ENCODE data around the gene SPATA32.

The SPATA32 gene

GRCh38 chr17:45265821-45266220, 3.9 kb upstream of the SPATA32 start:
- Histone ChIP-seq H2AFZ (ENCODE audit: low read length) (no peak overlapping the region), H2BK15ac (ENCODE audit: low read length) (no peak overlapping the region), H2AK5ac (ENCODE audit: low read depth, low read length) (no peak overlapping the region), H3K27ac (replicated peaks; ENCODE audit: low read length) (no peak overlapping the region), H3K23ac (ENCODE audit: low read depth, low read length, poor library complexity) (no peak overlapping the region), H3K4me1 (ENCODE audit: control insufficient read depth in 2 of 2, insufficient read depth in 1 of 2, low read depth in 1 of 2, low read length in 2 of 2) (peaks cover 0 to 12% of the 10 kb centered on the region in 2 donors), H3K4ac (ENCODE audit: low read length) (no peak overlapping the region), H3K9ac (ENCODE audit: low read depth, low read length, poor library complexity) (no peak overlapping the region), H2BK12ac (ENCODE audit: low read length) (no peak overlapping the region), H3K27me3 (ENCODE audit: control insufficient read depth in 3 of 3, insufficient read depth in 3 of 3, low read depth in 1 of 3, low read length in 3 of 3) (peaks cover 0 to 2% (median 0%) of the 10 kb centered on the region in 3 experiments), H3K4me2 (ENCODE audit: insufficient read depth, low read length, poor library complexity, severe bottlenecking) (no peak overlapping the region), H3K18ac (ENCODE audit: low read length) (no peak overlapping the region), H3K9me3 (replicated peaks in 1 of 2; ENCODE audit: control insufficient read depth in 2 of 2, insufficient read depth in 1 of 2, low read depth in 1 of 2, low read length in 2 of 2) (no peaks in the 10 kb centered on the region), H4K91ac (ENCODE audit: low read depth, low read length, poor library complexity) (no peak overlapping the region), H3K79me1 (ENCODE audit: low read depth, low read length) (peaks cover 4% of the 10 kb centered on the region), H2BK5ac (ENCODE audit: low read length) (no peak overlapping the region), H3K36me3 (replicated peaks in 1 of 2; ENCODE audit: control insufficient read depth in 2 of 2, insufficient read depth in 2 of 2, low read length in 2 of 2) (peaks cover 50 to 84% of the 10 kb centered on the region in 2 donors), H2BK120ac (ENCODE audit: low read depth, low read length) (no peak overlapping the region), H3K14ac (ENCODE audit: low read length) (no peak overlapping the region), H3K4me3 (ENCODE audit: low read length in 2 of 2) (no peak overlapping the region), H4K8ac (ENCODE audit: low read depth, low read length) (no peak overlapping the region)
- no peak for DNase-seq (ENCODE audit: low spot score)
- WGBS, 2 donors (ENCODE audit: extremely low coverage in 2 of 2, insufficient read length in 2 of 2, insufficient replicate concordance in 1 of 2), result no CpG with 5 or more reads among the region's 1 CpG

GRCh38 chr17:45264988-45265387, 3.1 kb upstream of the SPATA32 start:
- no peak overlapping the region for H3K14ac ChIP-seq (ENCODE audit: low read length)

GRCh38 chr17:45264430-45264829, 2.5 kb upstream of the SPATA32 start:
- no peak overlapping the region for H4K8ac ChIP-seq (ENCODE audit: low read depth, low read length)
- no peak overlapping the region for H4K91ac ChIP-seq (ENCODE audit: low read depth, low read length, poor library complexity)
- no peak overlapping the region for H3K18ac ChIP-seq (ENCODE audit: low read length)
- peak overlapping the region; percentile 40 for H3K23ac ChIP-seq (ENCODE audit: low read depth, low read length, poor library complexity)
- peak overlapping the region; percentile 50 for H2BK12ac ChIP-seq (ENCODE audit: low read length)
- H2BK5ac ChIP-seq (ENCODE audit: low read length), result no peak overlapping the region
- no peak overlapping the region for H2AK5ac ChIP-seq (ENCODE audit: low read depth, low read length)
- H3K27me3 ChIP-seq (ENCODE audit: control insufficient read depth in 3 of 3, insufficient read depth in 3 of 3, low read depth in 1 of 3, low read length in 3 of 3), result peaks cover 0 to 2% (median 0%) of the 10 kb centered on the region in 3 experiments
- no peak overlapping the region for H3K4me2 ChIP-seq (ENCODE audit: insufficient read depth, low read length, poor library complexity, severe bottlenecking)
- H3K14ac ChIP-seq (ENCODE audit: low read length), result no peak overlapping the region
- no peak overlapping the region for H3K4ac ChIP-seq (ENCODE audit: low read length)
- H3K79me1 ChIP-seq (ENCODE audit: low read depth, low read length), result peaks cover 4% of the 10 kb centered on the region
- DNase-seq (ENCODE audit: low spot score), result no peak
- peaks cover 0 to 12% of the 10 kb centered on the region in 2 donors for H3K4me1 ChIP-seq (ENCODE audit: control insufficient read depth in 2 of 2, insufficient read depth in 1 of 2, low read depth in 1 of 2, low read length in 2 of 2)
- peaks cover 40 to 70% of the 10 kb centered on the region in 2 donors for H3K36me3 ChIP-seq (replicated peaks in 1 of 2; ENCODE audit: control insufficient read depth in 2 of 2, insufficient read depth in 2 of 2, low read length in 2 of 2)
- no peak overlapping the region for H2BK120ac ChIP-seq (ENCODE audit: low read depth, low read length)
- H3K9me3 ChIP-seq (replicated peaks in 1 of 2; ENCODE audit: control insufficient read depth in 2 of 2, insufficient read depth in 1 of 2, low read depth in 1 of 2, low read length in 2 of 2), result no peaks in the 10 kb centered on the region
- no peak overlapping the region for H2BK15ac ChIP-seq (ENCODE audit: low read length)
- no peak overlapping the region for H2AFZ ChIP-seq (ENCODE audit: low read length)
- no CpG with 5 or more reads among the region's 14 CpGs for WGBS, 2 donors (ENCODE audit: extremely low coverage in 2 of 2, insufficient read length in 2 of 2, insufficient replicate concordance in 1 of 2)
- no peak overlapping the region for H3K9ac ChIP-seq (ENCODE audit: low read depth, low read length, poor library complexity)
- H3K4me3 ChIP-seq (ENCODE audit: low read length in 2 of 2), result peak overlapping the region in 1 of 2 donors; percentile 28
- no peak overlapping the region for H3K27ac ChIP-seq (replicated peaks; ENCODE audit: low read length)

More at GRCh38 chr17:45264988-45265387, 3.1 kb upstream of the SPATA32 start:
- no CpG with 5 or more reads among the region's 8 CpGs for WGBS, 2 donors (ENCODE audit: extremely low coverage in 2 of 2, insufficient read length in 2 of 2, insufficient replicate concordance in 1 of 2)
- H2BK12ac ChIP-seq (ENCODE audit: low read length), result no peak overlapping the region
- no peak overlapping the region for H2BK5ac ChIP-seq (ENCODE audit: low read length)
- H3K27me3 ChIP-seq (ENCODE audit: control insufficient read depth in 3 of 3, insufficient read depth in 3 of 3, low read depth in 1 of 3, low read length in 3 of 3), result peaks cover 0 to 2% (median 0%) of the 10 kb centered on the region in 3 experiments
- no peak overlapping the region for H3K27ac ChIP-seq (replicated peaks; ENCODE audit: low read length)
- H2BK120ac ChIP-seq (ENCODE audit: low read depth, low read length), result no peak overlapping the region
- no peak overlapping the region for H3K4me2 ChIP-seq (ENCODE audit: insufficient read depth, low read length, poor library complexity, severe bottlenecking)
- H3K18ac ChIP-seq (ENCODE audit: low read length), result no peak overlapping the region
- no peak overlapping the region for H3K4ac ChIP-seq (ENCODE audit: low read length)
- H2AK5ac ChIP-seq (ENCODE audit: low read depth, low read length), result no peak overlapping the region
- peaks cover 4% of the 10 kb centered on the region for H3K79me1 ChIP-seq (ENCODE audit: low read depth, low read length)
- no peak overlapping the region for H4K91ac ChIP-seq (ENCODE audit: low read depth, low read length, poor library complexity)
- H3K9ac ChIP-seq (ENCODE audit: low read depth, low read length, poor library complexity), result no peak overlapping the region
- no peak for DNase-seq (ENCODE audit: low spot score)
- H3K4me1 ChIP-seq (ENCODE audit: control insufficient read depth in 2 of 2, insufficient read depth in 1 of 2, low read depth in 1 of 2, low read length in 2 of 2), result peaks cover 0 to 12% of the 10 kb centered on the region in 2 donors
- no peak overlapping the region for H4K8ac ChIP-seq (ENCODE audit: low read depth, low read length)
- no peak overlapping the region for H2AFZ ChIP-seq (ENCODE audit: low read length)
- H3K4me3 ChIP-seq (ENCODE audit: low read length in 2 of 2), result no peak overlapping the region
- no peak overlapping the region for H3K23ac ChIP-seq (ENCODE audit: low read depth, low read length, poor library complexity)
- H3K9me3 ChIP-seq (replicated peaks in 1 of 2; ENCODE audit: control insufficient read depth in 2 of 2, insufficient read depth in 1 of 2, low read depth in 1 of 2, low read length in 2 of 2), result no peaks in the 10 kb centered on the region
- H2BK15ac ChIP-seq (ENCODE audit: low read length), result no peak overlapping the region
- peaks cover 45 to 76% of the 10 kb centered on the region in 2 donors for H3K36me3 ChIP-seq (replicated peaks in 1 of 2; ENCODE audit: control insufficient read depth in 2 of 2, insufficient read depth in 2 of 2, low read length in 2 of 2)

- no peak for DNase-seq (ENCODE audit: low spot score)
- Histone ChIP-seq H2BK120ac (ENCODE audit: low read depth, low read length) (no peak overlapping the region), H3K4me1 (ENCODE audit: control insufficient read depth in 2 of 2, insufficient read depth in 1 of 2, low read depth in 1 of 2, low read length in 2 of 2) (peaks cover 0 to 10% of the 10 kb centered on the region in 2 donors), H3K4ac (ENCODE audit: low read length) (no peak overlapping the region), H3K27ac (replicated peaks; ENCODE audit: low read length) (no peak overlapping the region), H2BK12ac (ENCODE audit: low read length) (no peak overlapping the region), H3K4me2 (ENCODE audit: insufficient read depth, low read length, poor library complexity, severe bottlenecking) (no peak overlapping the region), H4K91ac (ENCODE audit: low read depth, low read length, poor library complexity) (no peak overlapping the region), H3K9ac (ENCODE audit: low read depth, low read length, poor library complexity) (no peak overlapping the region), H4K8ac (ENCODE audit: low read depth, low read length) (no peak overlapping the region), H3K36me3 (replicated peaks in 1 of 2; ENCODE audit: control insufficient read depth in 2 of 2, insufficient read depth in 2 of 2, low read length in 2 of 2) (peaks cover 33 to 61% of the 10 kb centered on the region in 2 donors), H3K23ac (ENCODE audit: low read depth, low read length, poor library complexity) (no peak overlapping the region), H3K14ac (ENCODE audit: low read length) (peak overlapping the region; percentile 32), H2BK15ac (ENCODE audit: low read length) (no peak overlapping the region), H3K4me3 (ENCODE audit: low read length in 2 of 2) (no peak overlapping the region), H2AFZ (ENCODE audit: low read length) (no peak overlapping the region), H2AK5ac (ENCODE audit: low read depth, low read length) (no peak overlapping the region), H3K9me3 (replicated peaks in 1 of 2; ENCODE audit: control insufficient read depth in 2 of 2, insufficient read depth in 1 of 2, low read depth in 1 of 2, low read length in 2 of 2) (no peaks in the 10 kb centered on the region), H3K27me3 (ENCODE audit: control insufficient read depth in 3 of 3, insufficient read depth in 3 of 3, low read depth in 1 of 3, low read length in 3 of 3) (peaks cover 0 to 2% (median 0%) of the 10 kb centered on the region in 3 experiments), H2BK5ac (ENCODE audit: low read length) (no peak overlapping the region), H3K18ac (ENCODE audit: low read length) (no peak overlapping the region), H3K79me1 (ENCODE audit: low read depth, low read length) (peaks cover 4% of the 10 kb centered on the region)
- no CpG with 5 or more reads among the region's 7 CpGs for WGBS, 2 donors (ENCODE audit: extremely low coverage in 2 of 2, insufficient read length in 2 of 2, insufficient replicate concordance in 1 of 2)
Measured at GRCh38 chr17:45263477-45263860, 1.6 kb upstream of the SPATA32 start.
